ENCODE measurements around the gene SRSF2.

SRSF2 gene

DNA sequence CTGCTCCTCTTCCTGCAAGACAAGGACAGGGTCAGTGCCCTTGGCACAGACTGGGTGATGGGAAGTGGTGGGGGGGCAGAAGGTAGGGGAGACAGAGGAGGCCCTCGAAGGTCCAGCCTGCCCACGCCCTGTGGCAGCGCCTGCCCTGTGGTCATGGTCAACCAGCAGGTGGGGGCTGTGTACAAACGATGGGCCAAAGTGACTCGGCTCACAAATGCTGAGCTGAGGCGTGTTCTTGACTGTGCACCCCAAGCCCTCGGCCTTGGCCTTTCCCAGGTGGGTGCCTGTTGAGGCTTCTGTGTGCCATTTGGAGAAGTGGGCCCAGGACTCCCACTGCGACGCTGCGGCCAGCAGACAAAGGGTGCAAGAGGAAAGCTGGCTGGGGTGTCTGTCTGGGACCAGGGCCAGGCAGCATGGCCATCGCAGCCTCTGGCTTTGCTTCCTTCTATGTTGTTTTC is 48.9 kb downstream of the SRSF2 start:
- no peaks in the 10 kb centered on the region for H3K36me3 Mint-ChIP-seq (ENCODE audit: low read depth)
- H3K4me1 Mint-ChIP-seq (ENCODE audit: low read depth): no peaks in the 10 kb centered on the region
- H3K27ac Mint-ChIP-seq: no peak overlapping the region
- H3K27me3 Mint-ChIP-seq: no peaks in the 10 kb centered on the region
- no peak overlapping the region for H3K4me3 Mint-ChIP-seq
- H3K9me3 Mint-ChIP-seq: no peaks in the 10 kb centered on the region

DNA sequence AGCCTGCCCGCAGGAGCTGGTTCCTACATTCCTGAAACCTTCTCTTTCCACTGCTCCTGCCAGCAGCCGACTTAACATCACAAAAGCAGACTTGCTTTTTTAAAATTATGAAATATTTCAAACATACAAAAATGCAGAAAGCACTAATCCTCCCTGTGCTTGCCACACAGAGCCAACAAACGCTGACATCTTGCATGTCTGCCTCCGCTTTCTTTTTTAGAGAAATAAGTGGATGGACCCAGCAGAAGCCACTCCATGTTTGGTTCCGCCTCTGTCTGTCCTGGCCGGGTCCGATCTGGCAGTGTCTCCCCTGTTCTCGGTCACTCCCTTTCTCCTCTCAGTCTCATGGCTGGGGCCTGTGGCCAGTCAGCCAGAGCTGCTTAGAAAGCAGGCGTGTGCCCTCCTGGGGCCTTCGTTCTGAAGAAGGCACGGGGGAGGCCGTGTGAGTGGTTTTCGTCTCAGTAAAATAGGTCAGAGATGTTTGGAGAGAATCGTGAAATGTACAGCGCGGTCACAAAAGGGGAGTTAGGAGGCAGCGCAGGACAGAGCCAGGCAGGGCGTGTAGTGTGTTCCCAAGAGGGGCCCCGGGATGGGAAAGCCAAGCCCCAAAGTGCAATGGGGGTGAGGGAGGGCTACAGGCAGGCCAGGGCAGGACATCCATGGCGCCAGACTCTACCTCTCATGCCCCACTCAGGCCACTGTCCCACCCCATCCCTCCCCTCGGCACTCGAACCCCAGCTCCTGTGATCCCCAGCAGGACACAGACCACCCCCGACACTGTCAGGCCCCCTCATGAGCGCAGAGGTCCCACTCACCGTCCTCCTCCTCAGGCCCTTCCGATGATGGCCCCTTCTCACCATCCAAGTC is 49.6 kb downstream of the SRSF2 start:
- no peaks in the 10 kb centered on the region for H3K36me3 Mint-ChIP-seq (ENCODE audit: low read depth)
- no peaks in the 10 kb centered on the region for H3K4me1 Mint-ChIP-seq (ENCODE audit: low read depth)
- H3K4me3 Mint-ChIP-seq: no peak overlapping the region
- H3K27ac Mint-ChIP-seq: no peak overlapping the region
- no peaks in the 10 kb centered on the region for H3K9me3 Mint-ChIP-seq
- no peaks in the 10 kb centered on the region for H3K27me3 Mint-ChIP-seq

DNA sequence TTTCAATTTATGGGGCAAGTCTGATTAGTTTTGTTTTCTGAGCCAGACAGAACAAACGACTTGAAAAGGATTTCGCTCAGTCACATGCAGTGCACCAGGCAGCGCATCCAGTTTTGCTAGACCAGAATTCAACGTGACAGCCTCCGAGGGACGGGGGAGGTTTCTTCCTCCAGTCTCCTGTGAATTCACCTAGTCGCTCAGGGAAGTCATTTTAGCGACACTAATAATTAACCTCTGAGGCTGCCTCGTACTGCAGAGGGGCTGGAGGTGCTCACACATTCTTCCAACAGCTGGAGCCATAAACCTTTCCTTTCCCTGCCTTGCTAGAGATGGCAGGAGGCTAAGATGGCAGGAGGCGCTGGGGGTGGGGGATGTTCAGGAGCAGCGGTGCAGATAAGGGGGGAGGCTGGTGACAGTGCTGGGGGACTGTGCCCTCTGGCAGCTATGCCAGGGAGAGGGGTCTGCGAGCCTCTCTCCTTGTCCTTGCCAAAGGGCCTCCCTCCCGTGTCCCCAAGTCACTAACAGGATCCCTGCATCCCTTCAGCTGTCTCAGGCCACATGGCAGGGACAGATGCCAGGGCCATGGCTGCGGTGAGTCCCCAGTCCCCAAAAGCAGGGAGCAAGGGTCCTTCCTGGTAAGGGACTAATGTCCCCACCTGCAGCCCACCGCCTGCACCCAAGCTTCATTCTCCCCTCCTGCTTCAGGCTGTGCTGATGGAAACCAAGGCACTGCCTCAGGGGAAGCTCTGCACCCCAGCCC is 50.4 kb downstream of the SRSF2 start:
- H3K27ac Mint-ChIP-seq: no peak overlapping the region
- H3K27me3 Mint-ChIP-seq: no peaks in the 10 kb centered on the region
- no peaks in the 10 kb centered on the region for H3K36me3 Mint-ChIP-seq (ENCODE audit: low read depth)
- H3K4me3 Mint-ChIP-seq: no peak overlapping the region
- no peaks in the 10 kb centered on the region for H3K9me3 Mint-ChIP-seq
- H3K4me1 Mint-ChIP-seq (ENCODE audit: low read depth): peaks cover 4% of the 10 kb centered on the region

- H3K9me3 Mint-ChIP-seq: no peaks in the 10 kb centered on the region
- peaks cover 4% of the 10 kb centered on the region for H3K4me1 Mint-ChIP-seq (ENCODE audit: low read depth)
- no peak overlapping the region for H3K27ac Mint-ChIP-seq
- H3K36me3 Mint-ChIP-seq (ENCODE audit: low read depth): no peaks in the 10 kb centered on the region
- H3K4me3 Mint-ChIP-seq: no peak overlapping the region
- no peaks in the 10 kb centered on the region for H3K27me3 Mint-ChIP-seq
These were observed 51.3 kb downstream of the SRSF2 start for GRCh38 chr17:76685846-76686245.

- Mint-ChIP-seq H3K36me3 (ENCODE audit: low read depth) (no peaks in the 10 kb centered on the region), H3K9me3 (no peaks in the 10 kb centered on the region), H3K27ac (no peak overlapping the region), H3K4me1 (ENCODE audit: low read depth) (peaks cover 4% of the 10 kb centered on the region), H3K4me3 (no peak overlapping the region), H3K27me3 (no peaks in the 10 kb centered on the region)
These were observed 51.8 kb downstream of the SRSF2 start for GRCh38 chr17:76685366-76685765.

DNA sequence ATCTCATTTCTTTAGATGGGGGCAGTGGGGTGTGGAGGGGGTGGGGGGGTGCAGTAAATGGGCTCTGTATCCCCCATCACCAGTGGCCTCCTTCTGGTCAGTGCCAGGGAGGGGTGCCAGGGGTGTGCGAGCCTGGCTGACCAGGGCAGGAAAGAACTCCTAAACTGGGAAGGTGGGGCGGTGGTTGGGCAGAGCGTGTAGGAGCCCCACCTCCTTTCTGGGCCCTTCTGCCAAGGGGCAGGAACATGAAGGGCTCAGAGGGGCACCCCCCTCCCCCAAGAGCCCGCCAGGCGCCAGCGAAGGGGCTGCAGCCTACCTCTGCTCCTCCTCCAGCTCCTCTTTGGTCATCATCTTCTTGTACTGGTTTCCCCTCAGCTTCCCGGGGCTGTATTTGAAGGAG is 52.4 kb downstream of the SRSF2 start:
- H3K36me3 Mint-ChIP-seq (ENCODE audit: low read depth): no peaks in the 10 kb centered on the region
- H3K4me3 Mint-ChIP-seq: no peak overlapping the region
- H3K4me1 Mint-ChIP-seq (ENCODE audit: low read depth): peaks cover 4% of the 10 kb centered on the region
- H3K9me3 Mint-ChIP-seq: no peaks in the 10 kb centered on the region
- H3K27ac Mint-ChIP-seq: no peak overlapping the region
- H3K27me3 Mint-ChIP-seq: no peaks in the 10 kb centered on the region
